ENCODE measurements around the gene TPCN2.
A peak's percentile ranks its signal among the peaks of the same experiment; 100 is the strongest.

GRCh38 chr11:69101115-69101791 lies 52.5 kb downstream of the TPCN2 start:
- TF ChIP-seq CTCF (IDR thresholded peaks at IDR 0.05): peak in 1 of 3 donors; percentile 92
- no peak for TF ChIP-seq POLR2A (IDR thresholded peaks at IDR 0.05)
